Measurements from ENCODE around the gene RNF207.
A peak's percentile ranks its signal among the peaks of the same experiment; 100 is the strongest.

Gene RNF207

DNA sequence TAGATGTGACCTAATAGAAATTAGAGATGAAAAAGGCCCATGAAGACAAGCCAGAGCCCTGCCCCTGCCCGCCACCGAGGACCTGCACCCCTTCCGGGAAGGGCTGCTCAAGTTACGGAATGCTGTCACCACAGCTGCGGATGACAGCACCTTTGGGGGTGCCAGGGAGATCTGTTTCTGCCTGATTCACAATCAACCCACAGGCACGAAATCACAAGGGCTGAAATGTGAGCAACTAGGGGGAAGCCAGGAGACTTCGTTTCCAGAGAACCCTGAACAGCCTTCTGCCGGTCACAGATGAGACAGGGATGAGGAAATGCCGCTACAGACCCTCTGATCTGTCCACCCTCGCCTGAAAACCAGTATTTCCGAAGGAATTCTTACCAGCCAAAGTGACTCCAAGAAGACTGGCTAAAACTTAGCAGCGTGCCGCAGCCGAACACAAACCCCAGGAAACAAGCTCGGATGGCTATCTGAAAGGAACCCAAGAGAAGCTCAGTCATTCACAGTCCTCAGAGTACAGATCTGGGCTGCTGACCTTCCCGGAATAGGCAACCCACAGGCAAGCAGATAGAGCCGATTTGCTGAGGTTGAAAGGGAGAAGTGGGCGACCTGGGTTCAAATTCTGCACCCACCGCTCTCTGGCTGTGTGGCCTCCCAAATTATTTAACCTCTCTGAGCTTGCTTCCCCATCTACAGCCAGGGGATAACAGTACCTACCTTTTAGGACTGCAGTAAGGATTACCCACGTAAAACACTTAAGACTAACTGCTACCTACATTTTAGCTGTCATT lies 28.8 kb downstream of the RNF207 start:
- no peak for DNase-seq (ENCODE audit: low spot score)

DNA sequence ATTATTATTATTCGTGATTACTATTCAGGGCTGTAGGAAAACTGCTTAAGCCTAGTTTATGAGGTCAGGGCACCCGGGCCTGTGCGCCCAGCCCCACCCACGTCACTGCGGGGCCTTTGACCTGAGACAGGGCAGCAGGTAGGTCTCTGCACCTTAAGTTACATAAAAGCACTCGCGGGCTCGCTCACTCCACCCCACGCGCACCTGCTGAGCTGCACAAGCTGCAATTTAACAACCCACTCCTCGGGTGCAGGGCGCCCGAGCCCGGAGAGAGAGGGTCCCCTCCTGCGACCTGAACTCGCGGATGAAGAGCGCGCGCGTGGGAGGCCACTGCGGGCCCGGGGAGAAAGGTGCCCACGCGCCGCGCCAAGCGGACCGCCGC lies 29.4 kb downstream of the RNF207 start:
- no peak for DNase-seq (ENCODE audit: low spot score)

DNA sequence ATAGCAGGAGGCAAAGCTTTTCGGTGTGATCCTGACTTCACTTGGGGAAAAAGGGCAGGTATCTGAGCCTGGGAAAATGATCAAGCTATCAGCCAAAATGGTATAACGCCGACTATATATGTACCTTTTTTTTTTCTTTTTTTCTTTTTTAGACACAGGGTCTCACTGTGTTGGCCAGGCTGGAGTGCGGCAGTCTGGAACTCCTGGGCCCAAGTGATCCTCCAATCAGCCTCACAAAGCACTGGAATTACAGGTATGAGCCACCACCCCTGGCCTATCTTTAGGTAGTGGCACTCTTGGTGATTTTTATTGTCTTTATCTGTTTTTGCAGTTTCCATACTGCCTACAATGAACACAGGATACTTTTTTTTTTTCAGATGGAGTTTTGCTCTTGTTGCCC lies 31.2 kb downstream of the RNF207 start:
- no peak for DNase-seq (ENCODE audit: low spot score)

DNA sequence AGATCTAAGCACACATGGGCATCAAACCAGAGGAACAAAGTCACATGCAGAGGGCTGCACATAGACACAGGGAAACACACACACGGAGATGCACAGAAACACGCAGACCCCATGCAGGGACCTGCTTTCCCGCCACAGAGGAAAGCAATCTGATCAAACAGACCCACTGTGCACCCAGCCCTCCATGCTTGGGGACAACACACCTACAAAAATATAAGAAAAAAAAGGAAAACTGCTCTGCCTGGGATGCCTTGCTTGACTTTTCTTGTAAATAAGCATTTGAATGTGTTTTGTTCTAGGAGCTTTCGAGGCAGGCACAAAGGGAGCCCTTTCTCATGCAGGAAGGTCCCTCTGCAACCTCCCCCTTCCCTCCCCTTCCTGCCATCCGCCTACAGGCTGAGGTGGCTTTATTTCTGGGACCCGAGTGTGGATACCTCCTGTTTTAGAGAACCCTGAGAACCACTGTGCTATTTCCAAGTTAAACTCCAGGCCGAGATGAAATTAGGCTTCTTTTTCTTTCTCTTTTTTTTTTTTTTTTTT lies 33.4 kb downstream of the RNF207 start:
- no peak for DNase-seq (ENCODE audit: low spot score)

DNA sequence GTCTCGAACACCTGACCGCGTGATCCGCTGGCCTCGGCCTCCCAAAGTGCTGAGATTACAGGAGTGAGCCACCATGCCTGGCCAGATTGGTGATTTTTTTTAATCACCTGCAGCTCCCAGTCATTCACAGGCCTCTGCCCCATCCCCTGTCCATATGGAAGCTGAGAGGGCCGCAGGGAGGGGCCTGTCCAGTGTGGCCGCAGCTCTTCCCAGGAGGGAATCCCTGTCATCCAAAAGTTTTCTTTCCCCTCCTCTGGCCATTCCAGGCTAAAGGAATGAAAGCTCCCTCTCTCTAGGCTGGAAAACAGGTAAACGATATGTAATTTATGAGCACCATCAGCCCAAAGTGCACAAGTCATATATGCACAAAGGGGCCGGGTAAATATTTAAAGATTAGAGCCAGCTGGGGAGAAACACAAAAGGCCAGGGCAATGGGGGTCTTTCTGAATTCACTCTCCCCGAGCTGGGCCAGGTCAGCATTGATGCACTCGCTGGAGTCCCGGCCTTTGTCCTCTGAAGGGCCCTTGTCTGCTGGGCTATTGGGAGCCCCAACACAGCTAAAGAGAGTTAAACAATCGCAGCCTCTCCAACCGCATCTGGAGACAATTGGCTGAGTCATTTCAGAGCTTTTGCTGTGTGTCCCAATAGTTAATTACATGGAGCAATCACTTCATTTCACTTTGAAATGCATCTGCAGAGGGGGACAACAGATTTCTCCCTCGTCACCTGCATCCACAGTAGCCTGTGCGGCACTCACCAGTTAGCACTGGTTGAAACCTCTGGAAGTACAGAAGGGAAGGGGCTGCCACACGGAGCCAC lies 34.2 kb downstream of the RNF207 start:
- DNase-seq (ENCODE audit: low spot score), result peak; percentile 69

DNA sequence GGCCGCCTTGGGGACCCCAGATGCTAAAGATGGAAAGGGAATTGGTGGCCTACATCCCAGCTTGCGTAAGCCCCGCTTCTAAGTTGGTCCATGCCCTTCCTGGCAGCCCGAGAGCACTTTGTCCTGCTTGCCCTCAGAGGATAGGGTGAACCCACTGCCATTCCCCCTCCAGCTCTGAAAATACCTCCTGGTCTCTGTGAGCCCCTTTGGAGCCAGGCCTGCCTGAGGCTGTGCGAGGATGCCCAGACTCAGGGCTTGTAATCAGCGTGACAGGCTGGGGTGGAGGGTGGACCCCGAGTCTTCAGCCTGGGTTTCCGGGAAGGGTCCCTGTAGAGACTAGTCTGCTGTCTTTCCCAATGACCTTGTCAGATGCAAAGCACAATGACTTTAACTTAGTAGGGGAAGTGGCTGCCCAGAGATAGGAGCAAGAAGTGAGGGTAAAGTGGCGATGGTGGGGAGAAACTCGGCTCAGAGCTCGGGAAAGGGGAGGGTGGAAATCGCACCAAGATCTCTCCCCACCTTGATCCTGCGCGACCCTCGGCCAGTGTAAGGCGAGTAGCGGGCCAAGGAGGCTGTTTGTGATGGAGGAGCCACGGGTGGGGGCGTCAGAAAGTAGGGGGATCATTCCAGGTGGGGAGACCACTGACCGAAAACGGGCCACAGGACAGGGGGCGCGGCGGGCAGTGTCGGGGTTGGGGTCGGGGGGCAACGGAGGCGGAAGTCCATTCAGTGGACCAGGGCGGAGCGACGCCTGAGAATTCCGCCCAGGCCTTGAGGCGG lies 35.4 kb downstream of the RNF207 start:
- DNase-seq (ENCODE audit: low spot score), result no peak

DNA sequence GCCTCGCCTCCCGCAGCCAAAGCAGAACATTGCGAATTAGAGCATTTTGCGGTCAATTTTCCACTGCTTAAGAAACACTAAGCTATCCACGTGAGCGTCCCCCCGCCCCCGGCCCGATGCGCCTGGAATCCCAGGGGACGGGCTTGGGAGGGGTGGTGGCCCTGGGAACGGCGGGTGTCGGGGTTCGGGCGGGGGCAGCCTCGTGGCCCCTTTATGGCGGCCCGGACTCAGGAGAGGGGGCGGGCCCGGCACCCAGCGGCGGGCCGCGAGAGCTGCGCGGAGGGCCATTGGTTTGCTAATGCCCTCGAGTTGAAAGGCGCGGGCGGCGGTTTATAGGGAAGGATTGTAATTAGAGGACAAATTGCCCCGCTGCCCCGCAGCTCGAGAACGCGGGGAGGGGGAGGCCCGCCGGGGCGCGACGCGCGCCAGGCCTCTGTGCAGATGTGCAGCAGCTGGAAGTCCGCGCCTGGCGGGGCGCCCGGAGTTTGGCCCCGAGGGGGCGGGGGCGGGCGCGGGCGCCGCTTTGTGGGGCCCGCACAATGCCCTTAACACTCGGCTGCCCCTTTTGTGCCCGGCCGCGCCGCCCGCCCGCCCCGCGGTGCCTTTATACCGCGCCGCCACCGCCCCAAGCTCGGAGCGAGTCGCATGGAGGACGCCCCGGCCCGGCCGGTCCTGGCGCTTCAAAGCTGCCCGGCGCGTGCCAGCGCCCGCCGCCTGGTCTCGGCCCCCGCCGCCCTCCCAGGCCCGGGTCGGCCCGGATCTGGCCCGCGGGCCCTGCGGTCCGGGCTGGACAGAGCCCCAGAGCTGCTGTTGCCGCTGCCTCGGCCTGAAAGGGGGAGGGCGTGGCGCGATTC lies 36.2 kb downstream of the RNF207 start:
- peak; percentile 45 for DNase-seq (ENCODE audit: low spot score)

DNA sequence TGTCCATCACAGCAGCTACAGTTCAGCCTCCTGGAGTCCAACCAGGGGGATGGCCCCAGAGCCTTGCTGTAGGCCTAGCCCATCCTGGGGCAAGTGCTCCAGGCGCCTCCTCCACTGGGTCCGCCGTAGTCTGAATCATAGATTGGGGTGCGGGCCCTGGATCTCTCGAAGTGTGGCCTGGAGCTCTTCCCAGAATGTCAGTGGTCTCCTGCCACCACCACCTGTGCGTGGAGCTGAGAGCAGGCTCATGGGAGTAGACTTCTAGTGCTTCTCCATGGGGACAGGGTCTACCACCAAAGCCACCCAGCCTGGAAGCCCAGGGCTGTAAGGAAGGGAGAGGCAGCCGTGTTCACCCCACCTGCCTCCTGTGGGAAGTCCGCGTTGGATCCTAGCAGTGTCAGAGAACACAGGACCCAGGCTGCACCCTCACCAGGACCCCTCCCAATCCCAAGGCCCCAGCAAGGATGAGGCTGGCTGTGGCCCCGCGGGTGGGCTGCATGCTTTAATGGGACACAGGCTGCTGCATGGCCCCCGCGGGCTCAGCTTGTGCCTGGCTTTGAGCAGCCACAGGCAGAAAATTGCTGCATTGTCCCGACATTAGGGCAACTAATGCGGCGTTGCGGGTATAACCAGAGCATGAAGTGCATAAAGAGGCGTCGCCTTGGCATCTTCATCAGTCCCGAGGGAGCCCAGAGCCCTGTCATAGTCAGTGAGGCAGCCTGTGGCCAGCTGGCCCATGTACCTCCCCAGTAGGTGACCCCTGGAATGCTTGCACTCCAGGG lies 37.3 kb downstream of the RNF207 start:
- no peak for DNase-seq (ENCODE audit: low spot score)

DNA sequence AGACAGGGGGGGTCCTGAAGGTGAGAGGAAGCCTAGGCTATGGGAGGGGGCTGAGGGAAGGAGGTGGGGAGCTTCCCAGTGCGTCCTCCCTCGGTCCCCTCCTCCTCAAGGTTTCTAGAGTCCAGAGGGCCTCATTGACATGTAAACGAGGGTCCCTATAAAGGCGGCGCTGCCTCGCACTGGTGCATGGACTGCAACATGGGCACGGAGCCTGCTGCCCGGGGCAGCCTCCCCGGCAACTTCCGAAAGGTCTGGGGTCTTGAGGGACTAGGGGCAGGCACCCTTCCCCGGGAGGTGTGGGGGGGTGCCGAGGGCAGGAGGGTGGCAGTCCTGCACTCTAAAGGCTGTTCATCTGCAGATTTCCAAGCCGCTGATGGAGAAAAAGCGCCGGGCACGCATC lies 38.1 kb downstream of the RNF207 start, which contains the start of gene HES3:
Gene HES3, plus strand, starts transcription at position 187 of the 400 bp plus-strand sequence. Its CDS starts 187 bp downstream, at position 374.
- DNase-seq (ENCODE audit: low spot score), result no peak

DNA sequence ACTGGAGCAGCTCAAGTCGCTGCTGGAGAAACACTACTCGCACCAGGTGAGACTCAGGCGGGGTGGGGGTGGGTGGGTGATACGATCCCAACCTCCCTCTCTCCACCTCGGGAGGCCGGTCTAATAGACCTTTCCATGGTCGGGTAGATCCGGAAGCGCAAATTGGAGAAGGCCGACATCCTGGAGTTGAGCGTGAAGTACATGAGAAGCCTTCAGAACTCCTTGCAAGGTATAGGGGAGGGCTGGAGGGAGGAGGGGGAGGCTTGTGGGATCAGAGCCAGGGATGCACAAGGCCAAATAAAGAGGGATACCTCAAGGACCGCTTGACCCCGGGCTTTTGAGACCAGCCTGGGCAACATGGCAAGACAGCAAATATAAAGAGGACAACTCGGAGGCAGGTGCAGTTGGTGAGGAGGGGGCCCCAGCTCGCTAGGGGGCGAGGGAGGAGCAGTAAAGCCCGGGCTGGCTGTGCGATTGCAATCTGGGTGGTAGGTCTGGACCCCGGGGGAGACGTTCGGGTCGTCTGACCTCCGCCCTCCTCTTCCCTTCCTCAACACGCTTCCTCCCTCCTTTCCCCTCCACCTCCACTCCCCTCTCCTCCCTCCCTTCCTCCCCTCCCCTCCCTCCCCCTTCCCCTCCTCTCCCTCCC lies 38.6 kb downstream of the RNF207 start:
- DNase-seq (ENCODE audit: low spot score), result no peak

DNA sequence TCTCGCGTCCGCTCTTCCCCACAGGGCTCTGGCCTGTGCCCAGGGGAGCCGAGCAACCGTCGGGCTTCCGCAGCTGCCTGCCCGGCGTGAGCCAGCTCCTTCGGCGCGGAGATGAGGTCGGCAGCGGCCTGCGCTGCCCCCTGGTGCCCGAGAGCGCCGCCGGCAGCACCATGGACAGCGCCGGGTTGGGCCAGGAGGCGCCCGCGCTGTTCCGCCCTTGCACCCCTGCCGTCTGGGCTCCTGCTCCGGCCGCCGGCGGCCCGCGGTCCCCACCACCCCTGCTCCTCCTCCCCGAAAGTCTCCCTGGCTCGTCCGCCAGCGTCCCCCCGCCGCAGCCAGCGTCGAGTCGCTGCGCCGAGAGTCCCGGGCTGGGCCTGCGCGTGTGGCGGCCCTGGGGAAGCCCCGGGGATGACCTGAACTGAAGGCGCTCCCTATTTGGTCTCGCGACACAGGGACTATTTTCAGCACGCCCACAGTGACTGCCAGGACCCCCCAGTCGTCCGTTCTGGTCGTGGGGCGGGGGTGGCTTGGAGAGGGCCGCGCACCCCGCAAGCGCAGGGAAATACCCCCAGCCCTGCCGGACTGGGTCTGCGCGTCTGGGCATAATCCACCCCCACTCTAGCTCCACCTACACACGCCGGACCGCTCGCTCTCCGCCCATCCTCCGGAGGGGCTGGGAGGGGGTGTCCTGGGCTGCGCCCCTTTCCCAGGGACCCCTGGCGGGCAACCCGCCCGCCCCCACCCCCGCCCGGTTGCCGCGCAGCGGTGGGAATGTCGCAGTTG lies 39.4 kb downstream of the RNF207 start:
- peak; percentile 93 for DNase-seq (ENCODE audit: low spot score)

DNA sequence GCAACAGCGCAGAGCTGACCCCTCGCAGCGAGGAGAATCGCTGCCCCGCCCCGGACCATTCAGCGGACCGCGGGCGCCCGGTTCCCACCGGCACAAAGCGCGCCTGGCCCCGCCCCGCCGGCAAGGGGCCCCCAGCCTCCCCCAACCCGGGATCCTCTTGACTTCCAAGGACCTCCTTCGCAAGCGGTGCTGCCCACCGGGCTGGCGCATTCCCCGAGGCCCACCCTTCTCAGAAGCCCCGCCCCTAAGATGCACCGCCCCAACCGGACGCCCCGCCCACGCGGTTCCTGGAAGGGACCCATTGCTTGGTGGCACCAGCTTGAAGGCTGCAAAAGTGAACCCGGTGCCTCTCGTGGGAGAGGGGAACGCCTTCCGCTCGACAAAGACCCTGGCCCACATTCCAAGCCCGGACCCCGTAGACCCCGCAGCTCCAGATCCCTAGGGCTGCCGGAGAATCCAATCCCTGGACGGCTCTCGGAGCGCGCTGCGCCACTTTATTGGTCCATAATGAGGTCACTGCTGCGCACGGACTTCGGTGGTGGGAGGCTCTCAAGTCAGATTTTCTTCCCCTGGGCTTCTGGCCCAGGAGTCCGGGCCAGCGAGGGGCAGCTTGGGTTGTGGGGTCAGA lies 40.1 kb downstream of the RNF207 start:
- peak; percentile 31 for DNase-seq (ENCODE audit: low spot score)

DNA sequence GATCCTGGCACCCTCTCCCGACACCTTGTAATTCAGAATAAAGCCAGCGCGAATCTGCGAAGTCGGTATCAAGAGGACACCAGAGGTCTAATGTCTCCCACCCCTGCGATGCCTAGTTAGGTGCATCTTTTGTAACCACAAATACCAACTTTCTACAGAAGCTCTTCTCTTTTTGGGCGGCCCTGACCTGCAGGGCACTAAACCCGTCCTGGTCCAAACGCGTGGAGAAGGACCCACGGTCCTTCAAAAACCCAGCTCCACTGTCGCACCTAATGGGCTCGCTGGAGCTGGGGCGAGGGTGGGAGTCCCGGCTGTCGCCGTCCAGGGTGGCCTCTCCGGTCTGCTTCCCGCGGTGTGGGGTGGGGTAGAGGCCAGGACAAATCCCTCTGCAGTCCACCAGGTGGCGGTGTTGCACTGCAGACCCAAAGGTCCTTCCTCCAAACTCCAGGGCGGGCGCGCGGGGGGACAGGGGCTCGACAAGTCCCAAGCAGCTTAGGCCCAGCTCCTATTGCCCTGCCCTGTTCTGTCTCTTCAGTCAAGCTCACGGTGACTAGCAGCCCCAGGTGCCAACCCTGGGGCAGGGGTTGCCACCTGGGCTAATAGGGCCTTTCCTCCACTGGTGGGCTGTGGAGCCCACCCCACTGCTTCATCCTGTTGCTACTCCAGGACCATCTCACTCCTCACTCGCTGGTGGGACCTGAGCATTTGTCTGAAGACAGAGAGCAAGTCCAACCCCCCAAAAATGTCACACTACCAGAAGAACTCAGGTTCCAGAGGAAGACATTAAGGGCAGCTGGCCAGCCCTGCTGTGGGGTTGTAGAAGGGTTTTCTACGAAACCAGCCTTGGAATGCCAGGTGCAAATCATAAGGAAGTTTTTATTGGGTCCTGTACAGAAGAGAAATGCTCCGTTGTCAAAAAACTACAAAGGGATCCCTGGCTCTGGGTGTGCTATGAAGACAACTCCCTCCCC lies 40.9 kb downstream of the RNF207 start:
- peak; percentile 86 for DNase-seq (ENCODE audit: low spot score)

DNA sequence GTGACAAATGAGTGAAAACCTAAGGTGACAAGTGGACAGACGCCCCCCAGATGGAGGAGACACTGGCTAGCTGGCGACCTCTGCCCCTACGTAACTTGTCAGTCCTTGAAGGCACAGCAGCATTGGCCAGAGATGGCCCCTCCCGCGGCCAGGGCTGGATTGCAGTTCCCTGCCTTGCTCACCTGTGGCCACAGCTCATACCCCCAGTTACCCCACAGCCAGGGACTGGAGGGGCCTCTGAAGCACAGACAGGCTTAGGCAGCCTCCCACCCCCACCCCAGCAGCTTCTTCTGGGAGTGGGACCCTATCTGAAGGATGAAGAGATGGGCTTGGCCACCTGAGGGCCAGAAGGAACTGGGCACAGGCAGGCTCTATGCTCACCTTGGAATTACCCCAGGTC lies 41.7 kb downstream of the RNF207 start:
- DNase-seq (ENCODE audit: low spot score), result no peak

DNA sequence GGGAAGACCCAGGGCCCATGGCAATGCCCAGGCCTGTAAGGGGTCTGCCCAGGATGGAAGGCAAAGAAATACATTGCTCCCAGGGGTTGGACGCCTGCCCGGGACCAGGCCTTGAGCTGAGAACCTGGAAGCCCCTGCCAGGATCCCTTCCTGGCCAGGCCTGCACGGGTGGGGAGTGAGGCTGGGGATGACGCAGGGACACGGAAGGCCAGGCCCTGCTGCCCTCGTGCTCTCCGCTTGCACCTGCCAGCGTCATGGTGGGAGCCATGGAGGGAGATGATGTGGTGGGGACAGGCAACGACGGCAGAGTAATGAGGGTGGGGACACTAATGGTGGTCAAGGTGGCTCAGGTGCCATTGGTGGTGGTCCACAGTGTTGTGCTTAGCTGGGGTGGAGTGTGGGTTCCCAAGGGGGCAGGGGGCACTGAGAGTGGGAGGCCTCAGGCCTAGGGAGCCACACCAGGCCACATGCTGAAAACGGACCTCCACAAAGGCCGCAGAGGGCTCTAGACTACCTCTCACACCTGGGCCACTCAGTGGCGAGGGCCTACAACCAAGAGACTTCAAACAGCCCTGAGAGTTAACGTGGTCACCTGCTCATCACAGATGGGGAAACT lies 42.4 kb downstream of the RNF207 start:
- no peak for DNase-seq (ENCODE audit: low spot score)

DNA sequence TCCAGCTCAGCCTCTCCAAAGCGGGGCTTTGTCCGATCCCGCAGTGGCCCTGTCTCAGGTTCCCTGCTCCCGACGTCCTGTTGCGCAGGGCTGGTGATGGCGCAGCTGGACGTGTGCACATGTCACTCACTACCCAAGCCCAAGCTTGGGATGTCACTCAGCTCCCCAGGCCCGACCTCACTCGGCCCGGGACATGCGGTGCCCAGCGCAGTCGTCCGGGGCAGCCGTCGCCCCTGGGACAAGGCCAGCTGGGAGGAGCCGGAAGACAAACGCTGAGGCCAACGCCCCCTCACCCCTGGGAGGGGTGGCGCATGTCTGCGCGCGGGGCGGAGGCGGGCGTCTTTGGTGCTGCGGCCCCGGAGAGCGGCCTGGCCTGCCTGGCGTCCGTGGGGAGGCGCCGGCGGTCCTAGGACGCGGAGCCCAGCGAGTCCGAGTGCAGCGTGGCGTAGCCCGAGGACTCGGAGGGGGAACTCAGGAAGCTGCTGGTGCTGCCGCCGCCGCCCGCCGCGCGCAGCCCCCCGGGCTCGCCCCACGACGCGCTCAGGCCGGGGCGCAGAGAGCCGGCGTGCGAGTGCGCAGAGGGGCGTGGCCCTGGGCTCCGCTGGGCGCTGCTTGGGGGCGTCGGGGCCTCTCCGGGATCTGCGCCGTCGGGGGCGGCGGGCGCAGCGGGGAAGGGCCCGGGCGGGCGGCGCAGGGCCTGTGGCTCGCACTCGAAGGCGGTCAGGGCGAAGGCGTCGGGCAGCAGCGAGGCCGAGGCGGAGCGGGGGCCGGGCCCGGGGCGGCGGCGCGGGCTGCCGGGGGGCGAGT lies 43.2 kb downstream of the RNF207 start:
- DNase-seq (ENCODE audit: low spot score), result peak; percentile 74
